GM12892 (cell line): ENCODE results near the gene CYP2J2.

Experiments used
- POLR2A ChIP-seq: IDR thresholded peaks from 2 replicates; pipeline ENCODE4 v1.6.1; 2011; ENCODE audit warnings: low read depth, low read length, control low read depth
- POLR2AphosphoS5 ChIP-seq: IDR thresholded peaks from 2 replicates; pipeline ENCODE4 v1.6.1; 2011; ENCODE audit warnings: low read depth, low read length, control low read depth
- TAF1 ChIP-seq: IDR thresholded peaks from 2 replicates; pipeline ENCODE4 v1.6.1; 2011; ENCODE audit warnings: low read depth, mild to moderate bottlenecking, control low read depth, low read length, borderline replicate concordance

DNA sequence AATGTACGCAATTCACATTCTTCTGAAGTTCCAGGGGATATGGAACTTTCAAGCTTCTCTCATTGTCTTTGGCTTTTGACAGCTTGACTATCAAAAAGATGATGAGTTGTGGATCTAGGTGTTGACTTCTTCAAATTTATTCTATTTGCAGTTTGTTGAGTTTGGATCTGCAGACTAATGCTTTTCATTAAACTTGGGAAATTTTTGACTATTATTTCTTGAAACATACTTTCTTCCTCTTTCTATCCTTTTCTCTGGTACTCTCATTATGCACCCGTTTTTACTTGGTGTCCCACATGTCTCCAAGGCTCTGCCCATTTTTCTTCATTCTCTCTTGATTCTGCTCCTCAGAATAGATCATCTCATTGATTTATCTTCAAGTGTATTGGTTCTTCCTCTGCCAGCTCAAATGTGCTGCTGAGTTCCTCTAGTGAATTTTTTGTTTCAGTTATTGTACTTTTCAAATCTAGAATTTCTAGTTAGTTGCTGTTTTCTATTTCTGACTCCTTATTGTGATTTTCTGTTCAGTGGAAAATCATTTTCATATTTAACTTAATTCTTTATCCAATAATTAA is 49.4 kb downstream of the CYP2J2 start:
- TF ChIP-seq POLR2A = no peak
- TF ChIP-seq POLR2AphosphoS5 = no peak
- TF ChIP-seq TAF1 = no peak
